GM10266 (cell line): ENCODE data around the gene POLG2.

Experiments
- DNase-seq: peaks from one replicate; pipeline ENCODE4 v3.0.0; 2012; ENCODE audit errors: extremely low spot score
- TF ChIP-seq, protein P1 (sequence below): IDR thresholded peaks from 2 replicates; pipeline ENCODE4 v1.5.1; 2012; ENCODE audit warnings: mild to moderate bottlenecking, low read depth; ENCODE audit not compliant: control insufficient read depth, insufficient read depth; ENCODE audit errors: missing control alignments

The POLG2 gene

GRCh38 chr17:64455993-64456885 is 40.6 kb downstream of the POLG2 start:
- TF ChIP-seq, protein P1, sequence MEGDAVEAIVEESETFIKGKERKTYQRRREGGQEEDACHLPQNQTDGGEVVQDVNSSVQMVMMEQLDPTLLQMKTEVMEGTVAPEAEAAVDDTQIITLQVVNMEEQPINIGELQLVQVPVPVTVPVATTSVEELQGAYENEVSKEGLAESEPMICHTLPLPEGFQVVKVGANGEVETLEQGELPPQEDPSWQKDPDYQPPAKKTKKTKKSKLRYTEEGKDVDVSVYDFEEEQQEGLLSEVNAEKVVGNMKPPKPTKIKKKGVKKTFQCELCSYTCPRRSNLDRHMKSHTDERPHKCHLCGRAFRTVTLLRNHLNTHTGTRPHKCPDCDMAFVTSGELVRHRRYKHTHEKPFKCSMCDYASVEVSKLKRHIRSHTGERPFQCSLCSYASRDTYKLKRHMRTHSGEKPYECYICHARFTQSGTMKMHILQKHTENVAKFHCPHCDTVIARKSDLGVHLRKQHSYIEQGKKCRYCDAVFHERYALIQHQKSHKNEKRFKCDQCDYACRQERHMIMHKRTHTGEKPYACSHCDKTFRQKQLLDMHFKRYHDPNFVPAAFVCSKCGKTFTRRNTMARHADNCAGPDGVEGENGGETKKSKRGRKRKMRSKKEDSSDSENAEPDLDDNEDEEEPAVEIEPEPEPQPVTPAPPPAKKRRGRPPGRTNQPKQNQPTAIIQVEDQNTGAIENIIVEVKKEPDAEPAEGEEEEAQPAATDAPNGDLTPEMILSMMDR = no peak
- DNase-seq = peak; percentile 24

DNA sequence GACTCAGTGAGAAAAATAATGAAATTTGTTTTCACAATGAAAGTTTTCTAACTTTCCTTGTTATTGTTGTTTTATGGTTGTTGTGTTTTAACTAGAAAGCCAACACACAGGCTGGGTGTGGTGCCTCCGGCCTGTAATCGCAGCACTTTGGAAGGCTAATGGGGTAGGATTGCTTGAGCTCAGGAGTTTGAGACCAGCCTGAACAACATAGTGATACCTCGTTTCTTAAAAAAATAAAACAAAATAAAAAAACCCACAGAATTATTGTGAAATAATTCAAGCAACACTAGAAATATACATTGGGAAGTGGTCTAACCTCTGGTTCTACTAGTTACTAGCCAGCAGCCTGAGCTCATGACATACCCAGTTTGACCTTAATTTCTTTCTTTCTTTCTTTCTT is 47.3 kb downstream of the POLG2 start:
- TF ChIP-seq, protein P1 = no peak
- DNase-seq = no peak

DNA sequence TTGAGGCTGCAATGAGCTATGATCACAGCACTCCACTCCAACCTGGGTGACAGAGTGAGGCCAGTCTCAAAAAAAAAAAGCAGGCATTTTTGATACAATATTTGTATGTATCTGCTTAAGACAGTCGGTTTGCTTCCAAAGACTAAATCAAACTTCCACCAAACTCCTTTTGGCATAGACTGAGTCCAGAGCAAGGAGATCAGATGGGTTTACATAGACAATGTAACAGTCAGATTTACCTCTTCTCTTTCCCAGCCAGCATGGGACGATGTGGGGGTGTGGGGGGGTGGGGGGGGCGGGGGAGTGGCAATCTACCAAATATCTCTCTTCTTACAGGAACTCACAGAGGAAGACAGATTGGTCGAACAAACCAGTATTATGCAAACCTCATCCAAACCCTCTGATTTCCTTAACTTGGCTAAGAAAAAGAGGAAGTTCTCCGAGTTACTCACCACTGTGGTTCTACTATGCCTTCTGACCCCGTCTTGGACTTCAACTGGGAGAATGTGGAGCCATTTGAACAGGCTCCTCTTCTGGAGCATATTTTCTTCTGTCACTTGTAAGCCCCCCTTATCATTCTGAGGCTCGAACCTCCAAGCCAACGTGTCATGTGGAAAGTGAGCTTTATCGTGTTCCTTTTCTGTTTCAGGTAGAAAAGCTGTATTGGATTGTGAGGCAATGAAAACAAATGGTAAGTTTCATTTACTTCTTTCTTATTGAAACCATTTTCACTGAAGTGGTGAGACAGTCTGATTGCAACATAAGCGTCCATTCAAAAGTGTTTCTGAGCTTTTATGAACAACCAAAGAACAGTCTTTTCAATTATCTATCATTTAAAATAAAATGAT is 48.0 kb downstream of the POLG2 start, which contains the start of gene MILR1:
Gene MILR1 (plus strand): TSS at position 451 of the 848 bp plus-strand sequence. CDS start 54 bp downstream, at position 505.
- DNase-seq = peak; percentile 32
- TF ChIP-seq, protein P1 = no peak

DNA sequence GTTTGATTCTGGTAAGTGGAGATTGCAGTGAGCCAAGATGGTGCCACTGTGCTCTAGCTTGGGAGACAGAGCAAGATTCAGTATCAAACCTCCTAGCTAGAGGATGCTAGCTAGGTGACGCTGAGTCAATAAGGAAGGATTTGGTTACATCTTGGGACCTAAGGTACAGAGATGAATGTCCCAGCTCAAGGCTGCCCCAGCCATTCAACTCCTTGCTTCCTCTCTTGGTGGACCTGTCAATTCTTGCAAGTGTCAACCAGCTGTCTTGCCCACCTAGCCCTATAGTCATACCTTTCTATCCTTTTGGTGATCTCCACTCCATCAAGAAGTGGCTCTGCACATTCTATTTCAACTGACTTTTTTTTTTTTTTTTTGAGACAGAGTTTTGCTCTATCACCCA is 49.3 kb downstream of the POLG2 start:
- no peak for DNase-seq
- TF ChIP-seq, protein P1 = no peak

DNA sequence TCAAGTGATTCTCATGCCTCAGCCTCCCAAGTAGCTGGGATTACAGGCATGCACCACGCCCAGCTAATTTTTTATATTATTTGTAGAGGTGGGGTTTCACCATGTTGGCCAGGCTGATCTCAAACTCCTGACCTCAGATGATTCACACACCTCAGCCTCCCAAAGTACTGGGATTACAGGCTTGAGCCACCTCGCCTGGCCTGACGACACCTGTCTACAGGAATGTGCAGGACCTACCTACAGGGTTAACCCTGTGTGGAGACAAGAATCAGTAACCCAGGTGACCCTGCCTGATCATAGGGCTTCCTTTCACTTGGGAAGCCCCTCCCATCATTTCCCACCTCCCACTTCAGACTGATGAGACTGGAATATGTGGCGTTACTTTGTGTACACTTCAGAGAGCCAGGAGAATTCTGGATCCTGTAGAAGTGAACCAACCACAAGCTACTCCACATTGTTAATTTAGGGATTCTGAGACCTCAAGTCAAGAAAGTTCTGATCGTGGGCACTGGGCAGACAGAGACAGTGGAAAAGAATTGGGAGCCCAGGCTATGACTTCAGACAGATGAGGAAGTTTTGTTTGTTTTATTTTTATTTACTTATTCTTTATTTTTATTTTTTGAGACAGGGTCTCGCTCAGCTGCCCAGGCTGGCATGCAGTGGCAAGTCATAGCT is 53.6 kb downstream of the POLG2 start:
- TF ChIP-seq, protein P1 = no peak
- DNase-seq = no peak

DNA sequence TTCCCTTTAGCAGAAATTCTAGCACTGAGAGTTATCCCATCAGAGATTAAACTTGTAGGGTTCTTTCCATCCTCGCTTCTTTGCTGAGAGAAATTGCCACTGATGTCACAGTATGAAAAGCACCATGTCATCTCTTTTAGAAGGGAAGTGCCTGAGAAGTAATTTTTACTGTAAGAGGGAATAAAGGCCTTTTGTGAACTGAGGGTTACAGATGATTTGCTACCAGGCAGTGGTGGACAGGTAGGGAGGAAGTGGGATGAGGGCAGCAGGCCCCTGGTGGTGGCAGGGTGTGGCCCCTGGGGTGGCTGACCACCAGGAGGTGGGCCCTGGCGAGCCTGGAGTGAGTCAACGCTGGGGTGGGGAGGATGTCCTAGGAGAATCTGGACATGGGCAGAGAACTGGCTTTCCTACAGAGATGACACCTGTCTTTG is 54.3 kb downstream of the POLG2 start:
- no peak for DNase-seq

More for the DNA sequence above, 54.3 kb downstream of the POLG2 start:
- TF ChIP-seq, protein P1 = no peak
